MM.1S (cell line): ENCODE measurements around the gene ZC2HC1C.

Source experiments
- DNase-seq: peaks from one replicate; pipeline ENCODE4 v3.0.0-alpha.2; 2015
- H2AFZ ChIP-seq: fragments of 300-600 bp; sonication (generic); 2 replicates; pipeline ENCODE4 v1.6.0; 2016; ENCODE audit warnings: antibody characterized with exemption, low read length
- H3F3A ChIP-seq: fragments of 300-600 bp; sonication (generic); 2 replicates; pipeline ENCODE4 v1.6.1; 2016; ENCODE audit warnings: mild to moderate bottlenecking, antibody characterized with exemption, low read length, moderate library complexity, mixed read lengths; ENCODE audit not compliant: insufficient read depth
- H3K27ac ChIP-seq: fragments of 300-600 bp; sonication (generic); 2 replicates; pipeline ENCODE4 v1.5.1; 2016; ENCODE audit warnings: mild to moderate bottlenecking, low read length
- H3K27me3 ChIP-seq: fragments of 300-600 bp; sonication (generic); replicated peaks from 2 replicates; pipeline ENCODE4 v1.6.0; 2016; ENCODE audit warnings: low read length; ENCODE audit not compliant: insufficient read depth
- H3K36me3 ChIP-seq: fragments of 300-600 bp; sonication (generic); replicated peaks from 2 replicates; pipeline ENCODE4 v1.6.1; 2016; ENCODE audit warnings: mild to moderate bottlenecking, low read length, mixed read lengths; ENCODE audit not compliant: insufficient read depth
- H3K4me1 ChIP-seq: fragments of 300-600 bp; sonication (generic); 2 replicates; pipeline ENCODE4 v1.6.1; 2016; ENCODE audit warnings: low read length, mixed read lengths
- H3K4me2 ChIP-seq: fragments of 300-600 bp; sonication (generic); 2 replicates; pipeline ENCODE4 v1.6.0; 2016; ENCODE audit warnings: low read depth, low read length
- H3K4me3 ChIP-seq: fragments of 300-600 bp; sonication (generic); 2 replicates; pipeline ENCODE4 v1.5.1; 2016; ENCODE audit warnings: low read length, mixed read lengths
- H3K79me2 ChIP-seq: fragments of 300-600 bp; sonication (generic); 2 replicates; pipeline ENCODE4 v1.6.1; 2016; ENCODE audit warnings: mixed run types, low read length, mixed read lengths
- H3K9ac ChIP-seq: fragments of 300-600 bp; sonication (generic); 2 replicates; pipeline ENCODE4 v1.6.1; 2016; ENCODE audit warnings: low read length, mixed read lengths
- H3K9me2 ChIP-seq: fragments of 300-600 bp; sonication (generic); replicated peaks from 2 replicates; pipeline ENCODE4 v1.6.1; 2016; ENCODE audit warnings: mild to moderate bottlenecking, low read length, mixed read lengths; ENCODE audit not compliant: insufficient read depth
- H3K9me3 ChIP-seq: fragments of 300-600 bp; sonication (generic); replicated peaks from 2 replicates; pipeline ENCODE4 v1.6.1; 2016; ENCODE audit warnings: mild to moderate bottlenecking, low read length, mixed read lengths; ENCODE audit not compliant: insufficient read depth
- H4K20me1 ChIP-seq: fragments of 300-600 bp; sonication (generic); 2 replicates; pipeline ENCODE4 v1.6.1; 2016; ENCODE audit warnings: mild to moderate bottlenecking, low read length, moderate library complexity, mixed read lengths; ENCODE audit not compliant: insufficient read depth
- EZH2 ChIP-seq: fragments of 300-600 bp; sonication (generic); optimal IDR thresholded peaks from 2 replicates; pipeline ENCODE3; 2017; ENCODE audit warnings: low read depth, mild to moderate bottlenecking, antibody characterized with exemption, low read length, mixed read lengths
- EZH2phosphoT487 ChIP-seq: fragments of 300-600 bp; sonication (generic); IDR thresholded peaks from 2 replicates; pipeline ENCODE4 v1.6.1; 2018; ENCODE audit warnings: antibody characterized with exemption, low read length
- TF ChIP-seq, protein P1 (sequence below): fragments of 300-600 bp; sonication (generic); IDR thresholded peaks from 2 replicates; pipeline ENCODE4 v1.5.1; 2016; ENCODE audit warnings: antibody characterized with exemption, low read length, mixed read lengths

ZC2HC1C gene

GRCh38 chr14:75127903-75128595 lies 58.6 kb downstream of the ZC2HC1C start:
- Histone ChIP-seq H3K36me3 (no peaks in the 10 kb centered on the region), H3K9ac (peak overlapping the region; percentile 48; the same call in 1 of the 2 replicates), H4K20me1 (no peaks in the 10 kb centered on the region), H3F3A (no peaks in the 10 kb centered on the region), H3K79me2 (peaks cover 19% of the 10 kb centered on the region), H3K27me3 (no peaks in the 10 kb centered on the region), H3K9me3 (no peaks in the 10 kb centered on the region), H3K4me3 (peak overlapping the region; percentile 76), H3K4me1 (0 out of 2 replicates have a peak, but pooled peaks cover 7% of the 10 kb centered on the region), H3K4me2 (peak overlapping the region; percentile 89), H3K27ac (no peak overlapping the region), H2AFZ (no peak overlapping the region), H3K9me2 (no peaks in the 10 kb centered on the region)
- DNase-seq, result no peak
- TF ChIP-seq EZH2 (no peak), EZH2phosphoT487 (no peak)
- TF ChIP-seq, protein P1, sequence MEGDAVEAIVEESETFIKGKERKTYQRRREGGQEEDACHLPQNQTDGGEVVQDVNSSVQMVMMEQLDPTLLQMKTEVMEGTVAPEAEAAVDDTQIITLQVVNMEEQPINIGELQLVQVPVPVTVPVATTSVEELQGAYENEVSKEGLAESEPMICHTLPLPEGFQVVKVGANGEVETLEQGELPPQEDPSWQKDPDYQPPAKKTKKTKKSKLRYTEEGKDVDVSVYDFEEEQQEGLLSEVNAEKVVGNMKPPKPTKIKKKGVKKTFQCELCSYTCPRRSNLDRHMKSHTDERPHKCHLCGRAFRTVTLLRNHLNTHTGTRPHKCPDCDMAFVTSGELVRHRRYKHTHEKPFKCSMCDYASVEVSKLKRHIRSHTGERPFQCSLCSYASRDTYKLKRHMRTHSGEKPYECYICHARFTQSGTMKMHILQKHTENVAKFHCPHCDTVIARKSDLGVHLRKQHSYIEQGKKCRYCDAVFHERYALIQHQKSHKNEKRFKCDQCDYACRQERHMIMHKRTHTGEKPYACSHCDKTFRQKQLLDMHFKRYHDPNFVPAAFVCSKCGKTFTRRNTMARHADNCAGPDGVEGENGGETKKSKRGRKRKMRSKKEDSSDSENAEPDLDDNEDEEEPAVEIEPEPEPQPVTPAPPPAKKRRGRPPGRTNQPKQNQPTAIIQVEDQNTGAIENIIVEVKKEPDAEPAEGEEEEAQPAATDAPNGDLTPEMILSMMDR, result no peak

- H3K4me2 ChIP-seq, result no peak overlapping the region
- TF ChIP-seq, protein P1, result no peak
- TF ChIP-seq EZH2phosphoT487 (no peak), EZH2 (no peak)
- DNase-seq, result no peak
- no peak overlapping the region for H2AFZ ChIP-seq
- H3K27me3 ChIP-seq, result no peaks in the 10 kb centered on the region
- no peak overlapping the region for H3K4me3 ChIP-seq
- no peaks in the 10 kb centered on the region for H3K36me3 ChIP-seq
- H3K27ac ChIP-seq, result no peak overlapping the region
- no peak overlapping the region for H3K9ac ChIP-seq
- H3K9me2 ChIP-seq, result no peaks in the 10 kb centered on the region
- 0 out of 2 replicates have a peak, but pooled peaks cover 7% of the 10 kb centered on the region for H3K4me1 ChIP-seq
- H3K79me2 ChIP-seq, result peaks cover 19% of the 10 kb centered on the region
- H3F3A ChIP-seq, result no peaks in the 10 kb centered on the region
- no peaks in the 10 kb centered on the region for H4K20me1 ChIP-seq
- no peaks in the 10 kb centered on the region for H3K9me3 ChIP-seq
Observed at GRCh38 chr14:75128596-75128990, 59.2 kb downstream of the ZC2HC1C start.
